HPDE6-E6E7 (cell line): ENCODE data around the gene PALD1.
"Not testable (repeated sequence)": the region's sequence is repeated elsewhere in the genome, so short reads cannot be mapped to it uniquely, and the experiment has no call there.

Experiments used
- DNase-seq: peaks from one replicate; pipeline ENCODE4 v3.0.0; 2011; ENCODE audit warnings: missing footprints; ENCODE audit errors: extremely low spot score

The PALD1 gene

DNA sequence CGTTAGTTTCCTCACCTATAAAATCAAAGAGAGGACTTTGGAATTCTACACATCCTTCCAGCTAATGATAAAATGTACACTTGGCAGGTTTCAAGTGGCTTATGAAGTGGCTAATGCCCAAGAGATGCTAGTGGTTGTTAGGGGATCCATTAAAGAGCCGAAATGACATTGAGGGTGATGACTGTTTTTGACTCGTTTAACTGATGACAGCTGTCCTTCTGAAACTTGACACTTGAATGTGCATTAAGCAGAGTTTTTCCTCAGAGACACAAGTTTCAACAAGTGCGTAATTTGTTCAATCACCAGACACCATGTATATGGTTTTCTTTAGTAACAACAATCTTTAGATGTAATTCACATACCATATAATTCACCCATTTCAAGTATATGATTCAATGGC lies 125.5 kb downstream of the PALD1 start:
- DNase-seq = no peak

- no peak for DNase-seq
These were observed 126.6 kb downstream of the PALD1 start for GRCh38 chr10:70605161-70605560.

GRCh38 chr10:70607936-70608335 lies 129.4 kb downstream of the PALD1 start:
- DNase-seq = no peak

GRCh38 chr10:70613941-70614340 lies 135.4 kb downstream of the PALD1 start:
- no peak for DNase-seq

GRCh38 chr10:70614364-70614763 lies 135.8 kb downstream of the PALD1 start:
- DNase-seq = not testable (repeated sequence)

GRCh38 chr10:70615211-70615610 lies 136.6 kb downstream of the PALD1 start:
- no peak for DNase-seq

DNA sequence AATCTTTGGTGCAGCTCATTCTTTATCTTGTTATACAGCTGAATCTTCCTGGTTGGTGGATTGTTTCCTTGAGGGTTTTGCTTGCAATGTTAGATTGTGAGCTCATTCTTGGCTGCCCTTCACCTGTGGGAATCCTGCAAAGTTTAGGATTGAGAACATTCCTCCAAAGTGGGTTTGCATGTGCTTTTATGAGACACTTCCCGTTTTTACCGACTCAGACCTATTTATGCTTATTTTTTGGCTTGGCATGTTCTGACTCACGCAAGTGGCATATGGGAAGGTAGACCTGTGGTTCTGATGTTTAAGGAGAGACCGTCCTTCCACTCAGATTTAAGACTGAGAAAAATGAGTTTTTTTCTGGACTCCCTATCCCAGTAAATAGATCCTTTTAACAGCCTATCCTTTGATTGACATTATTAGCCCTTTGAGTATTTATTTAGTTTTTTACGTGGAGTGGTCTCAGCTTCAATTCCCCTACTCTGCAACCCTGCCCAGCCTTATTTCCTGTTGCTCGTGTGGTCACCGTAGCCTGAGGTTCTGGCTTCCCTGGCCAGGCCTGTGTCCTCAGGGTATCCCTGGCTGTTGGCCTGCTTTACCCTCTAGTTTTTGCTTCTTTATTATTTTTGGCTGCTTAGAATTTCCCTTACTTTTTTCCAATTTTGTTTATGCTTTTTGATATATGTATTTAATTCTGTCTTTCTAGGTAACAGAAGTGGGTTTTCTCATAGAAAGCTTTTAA lies 137.4 kb downstream of the PALD1 start:
- DNase-seq = no peak

GRCh38 chr10:70616761-70617160 lies 138.2 kb downstream of the PALD1 start:
- DNase-seq = no peak
